HG03378 (cell line): ENCODE data around the gene NYAP1.
"Not testable (repeated sequence)": the region's sequence is repeated elsewhere in the genome, so short reads cannot be mapped to it uniquely, and the experiment has no call there.

ENCODE experiments used
- ATAC-seq: cut with Tn5 transposase; IDR thresholded peaks from one replicate; pipeline ENCODE4 v1.9.1; 2021; ENCODE audit warnings: mild to moderate bottlenecking, moderate library complexity; ENCODE audit not compliant: unreplicated experiment

NYAP1 gene

DNA sequence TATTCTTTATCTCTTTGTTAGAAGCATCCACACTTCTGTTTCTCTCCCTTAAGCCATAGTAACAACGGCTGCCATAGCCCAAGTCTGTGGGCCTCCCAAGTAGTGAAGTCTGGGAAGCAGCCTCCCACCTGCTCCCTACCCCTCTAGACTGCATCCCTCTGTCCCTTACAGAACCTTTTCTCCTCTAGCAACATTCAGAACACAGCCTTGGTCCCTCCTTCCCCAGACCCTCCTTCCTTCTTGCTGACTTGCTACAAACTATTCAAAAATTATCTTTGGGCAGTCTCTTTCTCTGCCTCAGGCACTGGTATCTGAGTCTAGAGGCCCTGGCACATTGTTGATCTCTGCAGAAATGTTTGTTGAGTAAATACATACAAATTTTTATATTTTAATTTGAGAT, 2.3 kb upstream of the NYAP1 start:
- ATAC-seq: no peak

- ATAC-seq: no peak
Observed at GRCh38 chr7:100482728-100483089, 1.0 kb upstream of the NYAP1 start.

DNA sequence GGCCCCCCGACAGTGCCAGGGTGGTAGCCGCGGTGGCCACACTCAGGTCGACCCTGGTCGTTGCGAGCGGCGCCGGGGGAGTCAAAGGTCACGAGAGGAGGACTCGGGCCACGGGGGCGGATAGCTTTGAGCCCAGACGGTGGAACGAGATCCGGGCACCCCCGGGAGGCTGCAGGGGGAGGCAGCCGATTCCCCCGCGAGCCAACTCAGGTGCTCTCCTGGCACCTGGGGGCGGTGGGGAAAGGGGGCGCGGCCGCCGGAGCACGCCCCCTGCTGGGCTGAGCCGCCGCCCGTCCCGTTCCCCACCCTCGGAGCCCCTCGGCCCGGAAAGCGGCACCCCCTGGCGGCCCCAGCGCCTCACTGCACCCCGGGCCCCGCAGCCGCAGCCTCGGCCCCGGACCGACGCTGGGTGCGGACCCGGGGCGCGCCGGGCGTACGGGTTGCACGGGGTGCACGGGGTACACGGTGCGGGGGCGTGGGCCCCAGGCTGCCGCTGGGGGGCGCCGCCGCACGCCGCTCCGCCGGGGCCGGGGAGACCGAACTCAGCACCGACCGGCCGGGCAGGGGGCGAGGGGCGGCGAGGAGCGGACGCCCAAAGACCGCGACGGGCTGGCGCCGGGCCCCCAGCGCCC, 521 bp upstream of the NYAP1 start:
- ATAC-seq: no peak

- no peak for ATAC-seq
Observed at GRCh38 chr7:100484673-100485045, 932 bp downstream of the NYAP1 start.

- ATAC-seq: no peak
Observed at GRCh38 chr7:100485471-100485876, 1.7 kb downstream of the NYAP1 start.

- ATAC-seq: no peak
Observed at GRCh38 chr7:100486111-100486636, 2.4 kb downstream of the NYAP1 start.

DNA sequence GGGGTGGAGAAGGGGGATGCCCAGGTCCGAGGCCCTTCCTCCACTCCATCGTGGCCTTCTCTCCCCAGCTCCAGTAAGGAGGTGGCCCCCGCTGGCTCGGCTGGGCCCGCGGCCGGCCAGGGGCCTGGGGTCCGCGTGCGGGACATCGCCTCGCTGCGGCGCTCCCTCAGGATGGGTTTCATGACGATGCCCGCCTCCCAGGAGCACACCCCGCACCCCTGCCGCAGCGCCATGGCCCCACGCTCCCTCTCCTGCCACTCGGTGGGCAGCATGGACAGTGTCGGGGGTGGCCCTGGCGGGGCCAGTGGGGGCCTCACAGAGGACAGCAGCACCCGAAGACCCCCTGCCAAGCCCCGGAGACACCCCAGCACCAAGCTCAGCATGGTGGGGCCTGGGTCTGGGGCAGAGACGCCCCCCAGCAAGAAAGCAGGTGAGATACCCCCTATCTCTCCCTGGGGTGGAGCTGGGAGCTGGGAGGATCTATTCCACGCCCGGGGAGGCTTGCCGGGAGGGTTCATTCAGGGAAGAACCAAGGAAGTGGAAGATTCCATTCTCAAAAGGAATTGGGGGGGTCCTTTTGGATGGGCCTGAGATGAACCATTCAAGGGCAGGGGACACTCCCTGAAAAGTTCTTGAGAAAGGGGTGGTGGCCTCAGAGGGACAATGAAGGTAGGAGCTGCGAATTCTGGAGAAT, 3.2 kb downstream of the NYAP1 start:
- no peak for ATAC-seq

DNA sequence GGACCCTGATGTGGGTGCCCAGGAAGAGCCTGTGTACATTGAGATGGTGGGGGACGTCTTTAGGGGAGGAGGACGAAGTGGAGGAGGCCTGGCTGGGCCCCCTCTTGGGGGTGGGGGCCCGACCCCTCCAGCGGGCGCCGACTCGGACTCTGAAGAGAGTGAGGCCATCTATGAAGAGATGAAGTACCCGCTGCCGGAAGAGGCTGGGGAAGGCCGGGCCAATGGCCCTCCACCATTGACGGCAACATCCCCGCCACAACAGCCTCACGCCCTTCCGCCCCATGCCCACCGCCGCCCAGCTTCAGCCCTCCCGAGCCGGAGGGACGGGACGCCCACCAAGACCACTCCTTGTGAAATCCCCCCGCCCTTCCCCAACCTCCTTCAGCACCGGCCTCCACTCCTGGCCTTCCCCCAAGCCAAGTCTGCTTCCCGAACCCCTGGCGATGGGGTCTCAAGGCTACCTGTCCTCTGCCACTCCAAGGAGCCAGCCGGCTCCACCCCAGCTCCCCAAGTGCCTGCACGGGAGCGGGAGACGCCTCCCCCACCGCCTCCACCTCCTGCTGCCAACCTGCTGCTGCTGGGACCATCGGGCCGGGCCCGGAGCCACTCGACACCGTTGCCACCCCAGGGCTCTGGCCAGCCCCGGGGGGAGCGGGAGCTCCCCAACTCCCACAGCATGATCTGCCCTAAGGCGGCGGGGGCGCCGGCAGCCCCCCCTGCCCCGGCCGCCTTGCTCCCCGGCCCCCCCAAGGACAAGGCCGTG, 4.8 kb downstream of the NYAP1 start:
- ATAC-seq: no peak

GRCh38 chr7:100489121-100489520, 5.4 kb downstream of the NYAP1 start:
- ATAC-seq: no peak

GRCh38 chr7:100489824-100490223, 6.1 kb downstream of the NYAP1 start:
- ATAC-seq: no peak

DNA sequence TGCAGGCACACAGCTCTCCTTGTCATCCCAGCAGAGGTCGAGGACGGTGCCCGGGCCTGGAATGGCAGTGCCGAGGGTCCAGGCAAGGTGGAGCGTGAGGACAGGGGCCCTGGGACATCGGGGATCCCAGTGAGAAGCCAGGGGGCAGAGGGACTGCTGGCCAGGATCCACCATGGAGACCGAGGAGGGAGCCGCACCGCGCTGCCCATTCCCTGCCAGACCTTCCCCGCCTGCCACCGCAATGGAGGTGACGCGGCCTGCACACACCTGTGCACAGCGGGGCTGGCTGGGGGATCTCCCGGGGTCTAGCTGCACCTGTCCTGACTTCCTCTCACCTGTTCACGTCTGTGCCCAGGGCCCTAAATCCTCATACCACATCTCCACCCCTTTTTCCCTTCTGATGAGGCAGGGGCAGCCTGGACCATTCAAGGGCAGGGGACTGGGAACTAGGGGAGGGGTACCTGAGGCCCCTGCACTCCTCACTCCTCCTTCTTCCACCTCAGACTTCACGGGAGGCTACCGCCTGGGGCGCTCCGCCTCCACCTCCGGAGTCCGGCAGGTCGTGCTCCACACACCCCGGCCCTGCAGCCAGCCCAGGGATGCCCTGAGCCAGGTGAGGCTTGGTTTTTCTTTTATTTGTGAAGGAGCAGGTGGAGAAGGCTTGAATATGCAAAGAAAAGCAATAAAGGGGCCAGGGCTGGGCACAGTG, 6.9 kb downstream of the NYAP1 start:
- ATAC-seq: no peak

- no peak for ATAC-seq
Observed at GRCh38 chr7:100491192-100491578, 7.5 kb downstream of the NYAP1 start.

DNA sequence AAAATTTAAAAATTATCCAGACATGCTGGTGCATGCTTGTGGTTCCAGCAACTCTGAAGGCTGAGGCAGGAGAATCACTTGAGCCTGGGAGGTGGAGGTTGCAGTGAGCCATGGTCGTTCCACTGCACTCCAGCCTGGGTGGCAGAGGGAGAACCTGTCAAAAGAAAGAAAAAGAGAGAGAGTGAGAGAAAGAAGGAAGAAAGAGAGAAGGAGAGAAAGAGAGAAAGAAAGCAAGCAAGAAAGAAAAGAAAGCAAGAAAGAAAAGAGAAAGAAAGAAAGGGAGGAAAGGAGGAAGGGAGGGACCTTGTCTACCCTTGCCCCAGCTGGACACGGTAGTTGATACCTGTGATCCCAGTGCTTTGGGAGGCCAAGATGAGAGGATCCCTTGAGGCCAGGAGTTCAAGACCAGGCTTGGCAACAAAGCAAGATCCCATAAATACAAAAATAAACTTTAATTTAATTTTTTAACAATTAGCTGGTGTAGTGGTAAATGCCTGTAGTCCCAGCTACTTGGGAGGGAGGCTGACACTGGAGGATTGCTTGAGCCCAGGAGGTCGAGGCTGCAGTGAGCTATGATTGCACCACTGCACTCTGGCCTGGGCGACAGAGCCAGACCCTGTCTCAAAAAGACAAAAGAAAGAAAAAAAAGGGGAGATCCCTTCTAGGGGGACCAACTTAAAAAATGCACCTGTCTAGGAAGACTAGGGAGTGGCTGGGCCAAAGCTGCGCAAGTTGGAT, 9.2 kb downstream of the NYAP1 start:
- ATAC-seq: no peak

DNA sequence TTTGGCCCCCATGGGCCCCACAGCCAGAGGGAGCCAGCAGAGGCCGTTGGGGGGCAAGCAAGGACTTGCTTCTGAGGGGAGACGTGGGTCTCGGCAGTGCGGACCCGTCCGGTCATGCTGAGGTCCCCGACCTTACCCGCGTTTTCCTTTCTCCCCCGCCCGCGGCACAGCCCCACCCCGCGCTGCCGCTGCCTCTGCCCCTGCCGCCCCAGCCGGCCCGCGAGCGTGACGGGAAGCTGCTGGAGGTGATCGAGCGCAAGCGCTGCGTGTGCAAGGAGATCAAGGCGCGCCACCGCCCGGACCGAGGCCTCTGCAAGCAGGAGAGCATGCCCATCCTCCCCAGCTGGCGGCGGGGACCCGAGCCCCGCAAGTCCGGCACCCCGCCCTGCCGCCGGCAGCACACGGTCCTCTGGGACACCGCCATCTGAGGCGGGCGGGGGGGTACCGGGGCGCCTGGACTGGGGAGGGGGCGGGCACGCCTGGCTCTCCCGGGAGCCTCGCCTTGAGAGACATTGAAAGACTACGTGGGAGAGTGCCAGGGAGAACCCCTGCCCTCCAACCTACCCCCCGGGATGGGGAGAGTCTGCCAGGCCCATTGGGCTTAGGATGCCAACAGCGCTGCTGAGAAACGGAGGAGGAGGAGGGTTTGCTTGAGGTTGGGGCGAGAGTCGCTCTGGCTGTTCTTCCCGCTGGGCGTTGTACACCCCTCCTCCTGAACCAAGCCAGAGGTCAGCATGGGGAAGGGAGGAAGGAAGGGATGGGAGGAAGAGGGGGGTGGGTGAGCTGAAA, 9.9 kb downstream of the NYAP1 start:
- no peak for ATAC-seq

GRCh38 chr7:100496509-100496908, 12.8 kb downstream of the NYAP1 start:
- ATAC-seq: no peak

DNA sequence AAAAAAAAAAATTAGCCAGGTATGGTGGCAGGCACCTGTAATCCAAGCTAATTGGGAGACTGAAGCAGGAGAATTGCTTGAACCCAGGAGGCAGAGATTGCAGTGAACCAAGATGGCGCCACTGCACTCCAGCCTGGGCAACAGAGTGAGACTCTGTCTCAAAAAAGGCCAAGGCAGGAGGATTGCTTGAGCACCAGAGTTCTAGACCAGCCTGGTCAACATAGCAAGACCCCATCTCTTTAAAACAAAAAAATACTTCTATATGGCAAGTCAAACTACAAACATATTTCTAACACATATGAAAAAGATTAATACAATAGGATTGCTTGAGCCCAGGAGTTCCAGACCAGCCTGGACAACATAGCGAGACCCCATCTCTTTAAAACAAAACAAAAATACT, 17.0 kb downstream of the NYAP1 start:
- ATAC-seq: not testable (repeated sequence)

DNA sequence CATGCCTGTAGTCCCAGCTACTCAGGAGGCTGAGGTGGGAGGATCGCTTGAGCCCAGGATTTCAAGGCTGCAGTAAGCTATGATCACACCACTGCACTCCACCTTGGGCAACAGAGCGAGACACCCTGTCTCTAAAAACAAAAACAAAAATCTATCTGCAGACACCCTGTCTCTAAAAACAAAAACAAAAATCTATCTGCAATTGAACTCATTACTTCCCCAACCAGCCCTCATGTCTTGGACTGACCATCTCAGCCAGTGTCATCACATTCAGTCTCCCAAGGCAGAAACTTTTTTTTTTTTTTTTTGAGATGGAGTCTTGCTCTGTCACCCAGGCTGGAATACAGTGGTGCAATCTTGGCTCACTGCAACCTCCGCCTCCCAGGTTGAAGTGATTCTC, 20.3 kb downstream of the NYAP1 start:
- not testable (repeated sequence) for ATAC-seq

- no peak for ATAC-seq
Observed at GRCh38 chr7:100504887-100505611, 21.3 kb downstream of the NYAP1 start.

GRCh38 chr7:100506356-100506923, 22.7 kb downstream of the NYAP1 start:
- ATAC-seq: no peak
